Measurements from ENCODE around the gene PPP4R3B. TPM values are rescaled to one million over a fixed set of nuclear protein-coding genes. Genes with fewer than 3 reads are reported as not detected.

The PPP4R3B gene
- total RNA-seq, 1 experiment from 2014 or later: 40.8 TPM

DNA sequence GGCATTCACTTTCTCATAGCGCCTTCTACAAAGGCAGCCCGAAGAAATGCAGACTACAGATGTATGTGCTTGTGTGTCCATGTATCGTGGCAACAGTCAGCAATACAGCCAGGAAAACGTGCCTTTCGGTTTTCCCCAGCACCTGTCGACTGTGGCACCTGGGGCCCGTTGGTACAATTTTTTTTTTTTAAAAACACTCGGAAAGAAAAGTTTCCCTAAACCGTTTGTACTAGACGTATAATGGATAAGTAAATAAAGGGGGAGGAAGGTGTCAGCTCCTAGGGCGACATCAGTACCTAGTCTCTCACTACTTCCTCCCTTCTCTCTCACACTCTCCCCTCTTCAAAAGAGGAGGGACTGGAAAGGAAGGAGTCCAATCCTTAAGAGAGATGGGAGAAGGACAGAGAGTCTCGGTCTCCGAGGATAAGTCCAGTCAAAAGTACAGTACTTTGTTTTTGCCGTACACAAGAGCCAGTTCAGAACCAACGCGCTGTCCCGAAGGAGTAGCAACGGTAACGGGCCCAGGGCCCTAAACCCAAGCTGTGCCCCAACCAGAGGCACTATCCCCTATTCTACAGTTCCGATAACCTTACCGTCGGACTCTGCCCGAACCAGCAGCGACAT lies 759 bp downstream of the PPP4R3B start (continued):
- TF ChIP-seq, protein P1, sequence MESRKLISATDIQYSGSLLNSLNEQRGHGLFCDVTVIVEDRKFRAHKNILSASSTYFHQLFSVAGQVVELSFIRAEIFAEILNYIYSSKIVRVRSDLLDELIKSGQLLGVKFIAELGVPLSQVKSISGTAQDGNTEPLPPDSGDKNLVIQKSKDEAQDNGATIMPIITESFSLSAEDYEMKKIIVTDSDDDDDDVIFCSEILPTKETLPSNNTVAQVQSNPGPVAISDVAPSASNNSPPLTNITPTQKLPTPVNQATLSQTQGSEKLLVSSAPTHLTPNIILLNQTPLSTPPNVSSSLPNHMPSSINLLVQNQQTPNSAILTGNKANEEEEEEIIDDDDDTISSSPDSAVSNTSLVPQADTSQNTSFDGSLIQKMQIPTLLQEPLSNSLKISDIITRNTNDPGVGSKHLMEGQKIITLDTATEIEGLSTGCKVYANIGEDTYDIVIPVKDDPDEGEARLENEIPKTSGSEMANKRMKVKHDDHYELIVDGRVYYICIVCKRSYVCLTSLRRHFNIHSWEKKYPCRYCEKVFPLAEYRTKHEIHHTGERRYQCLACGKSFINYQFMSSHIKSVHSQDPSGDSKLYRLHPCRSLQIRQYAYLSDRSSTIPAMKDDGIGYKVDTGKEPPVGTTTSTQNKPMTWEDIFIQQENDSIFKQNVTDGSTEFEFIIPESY (IDR thresholded peaks at IDR 0.05; ENCODE audit: extremely low read depth, insufficient replicate concordance, low read length): no peak
- no peak for TF ChIP-seq EGR1 (IDR thresholded peaks at IDR 0.05; ENCODE audit: low read depth)
- TF ChIP-seq, protein P2, sequence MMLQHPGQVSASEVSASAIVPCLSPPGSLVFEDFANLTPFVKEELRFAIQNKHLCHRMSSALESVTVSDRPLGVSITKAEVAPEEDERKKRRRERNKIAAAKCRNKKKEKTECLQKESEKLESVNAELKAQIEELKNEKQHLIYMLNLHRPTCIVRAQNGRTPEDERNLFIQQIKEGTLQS (IDR thresholded peaks at IDR 0.05): no peak
- peak; percentile 8 for TF ChIP-seq YY1 (IDR thresholded peaks at IDR 0.05; ENCODE audit: extremely low read depth, insufficient replicate concordance, low read depth, low read length)

DNA sequence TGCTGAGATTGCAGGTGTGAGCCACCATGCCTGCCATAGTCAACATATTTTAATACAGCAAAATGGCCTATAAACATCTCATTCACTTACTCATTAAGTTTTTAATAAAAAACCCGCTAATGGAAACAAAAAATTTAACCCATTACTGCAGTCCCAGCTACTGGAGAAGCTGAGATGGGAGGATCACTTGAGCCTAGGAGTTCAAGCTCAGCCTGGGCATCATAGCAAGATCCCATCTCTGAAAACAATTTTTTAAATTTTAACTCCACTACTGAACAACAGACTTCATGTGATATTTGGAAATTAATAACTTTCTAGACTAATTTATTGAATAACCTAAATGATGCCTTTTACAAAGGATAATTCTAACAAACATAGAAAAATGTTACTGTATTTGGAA lies 5.4 kb downstream of the PPP4R3B start:
- Histone ChIP-seq H3K4me3 (replicated peaks in 1 of 2; ENCODE audit: low read depth in 1 of 2, low read length in 2 of 2) (no peak overlapping the region), H3K9me3 (ENCODE audit: control insufficient read depth in 1 of 2, insufficient read depth in 1 of 2, low read depth in 1 of 2, low read length in 2 of 2) (no peaks in the 10 kb centered on the region), H3K4me1 (ENCODE audit: control insufficient read depth in 1 of 2, insufficient read depth in 2 of 2, low read length in 2 of 2) (peaks cover 0 to 6% of the 10 kb centered on the region in 2 experiments; a peak in 2 of 4 replicates), H3K9ac (ENCODE audit: low read length) (no peak overlapping the region), H3K27ac (ENCODE audit: low read depth, low read length) (no peak overlapping the region), H3K27me3 (ENCODE audit: insufficient read depth, low read length) (no peaks in the 10 kb centered on the region), H3K9me2 (ENCODE audit: insufficient read depth) (no peaks in the 10 kb centered on the region), H3K36me3 (ENCODE audit: control insufficient read depth in 1 of 2, insufficient read depth in 2 of 2, low read length in 2 of 2) (peaks cover 16 to 19% of the 10 kb centered on the region in 2 experiments), H3K79me2 (ENCODE audit: insufficient read depth, low read length) (peaks cover 67% of the 10 kb centered on the region), H4K20me1 (ENCODE audit: insufficient read depth) (no peaks in the 10 kb centered on the region; the same call in 1 of the 2 replicates), H2AFZ (ENCODE audit: low read depth, low read length, poor library complexity, severe bottlenecking) (no peak overlapping the region), H3K4me2 (ENCODE audit: low read length) (no peak overlapping the region)
- ATAC-seq (no peak), DNase-seq (ENCODE audit: low read depth, low spot score) (no peak)
- ChIA-PET POLR2A (no interaction called here), CTCF (no interaction called here), RAD21 (ENCODE audit: low non-redundant PET in 1 of 2, low total read pairs in 2 of 2, uncharacterized antibody in 2 of 2, unreplicated experiment in 2 of 2) (no interaction called here)
- intact Hi-C loops (cut with micrococcal nuclease): no loop called here
- TF ChIP-seq, protein P2 (IDR thresholded peaks at IDR 0.05): no peak
- no peak for TF ChIP-seq POLR2AphosphoS5 (IDR thresholded peaks at IDR 0.05; ENCODE audit: low read depth, low read length)
- no peak for TF ChIP-seq EZH2 (IDR thresholded peaks at IDR 0.05)
- no TSS peak for BruUV-seq (replicated peaks)

Measured in HCT116 (cell line).